Activated T-helper 17 cell treated with anti-CD3 and anti-CD28 coated beads, Interleukin-2, amount 50 U/mL, for 72 hours (primary cell): Measurements from ENCODE around the gene POU3F1. TPM values are rescaled to one million over a fixed set of nuclear protein-coding genes. Genes with fewer than 3 reads are reported as not detected.

ENCODE experiments used
- ATAC-seq: fragments of 150-1000 bp; cut with Tn5 transposase; replicated peaks from 2 replicates; pipeline ENCODE4 v1.10.0; 2021; ENCODE audit warnings: mild to moderate bottlenecking, moderate library complexity
- H3K27ac Mint-ChIP-seq: one replicate; pipeline ENCODE4 v1.8.0; 2022; ENCODE audit warnings: mixed read lengths
- H3K27me3 Mint-ChIP-seq: one replicate; pipeline ENCODE4 v1.8.0; 2022; ENCODE audit warnings: mixed read lengths
- H3K36me3 Mint-ChIP-seq: one replicate; pipeline ENCODE4 v1.8.0; 2022; ENCODE audit warnings: low read depth, mild to moderate bottlenecking, mixed read lengths
- H3K4me1 Mint-ChIP-seq: one replicate; pipeline ENCODE4 v1.8.0; 2022; ENCODE audit warnings: mixed read lengths
- H3K4me3 Mint-ChIP-seq: one replicate; pipeline ENCODE4 v1.8.0; 2022; ENCODE audit warnings: mild to moderate bottlenecking, mixed read lengths
- H3K9me3 Mint-ChIP-seq: one replicate; pipeline ENCODE4 v1.8.0; 2022; ENCODE audit warnings: mixed read lengths
- total RNA-seq, 2 donors: library from RNA; stranded (reverse); gene quantifications; one replicate each; pipeline ENCODE4 v1.2.3, GENCODE V29; 2022

POU3F1 gene
- total RNA-seq, 2 donors from 2014 or later = 0.11 TPM

DNA sequence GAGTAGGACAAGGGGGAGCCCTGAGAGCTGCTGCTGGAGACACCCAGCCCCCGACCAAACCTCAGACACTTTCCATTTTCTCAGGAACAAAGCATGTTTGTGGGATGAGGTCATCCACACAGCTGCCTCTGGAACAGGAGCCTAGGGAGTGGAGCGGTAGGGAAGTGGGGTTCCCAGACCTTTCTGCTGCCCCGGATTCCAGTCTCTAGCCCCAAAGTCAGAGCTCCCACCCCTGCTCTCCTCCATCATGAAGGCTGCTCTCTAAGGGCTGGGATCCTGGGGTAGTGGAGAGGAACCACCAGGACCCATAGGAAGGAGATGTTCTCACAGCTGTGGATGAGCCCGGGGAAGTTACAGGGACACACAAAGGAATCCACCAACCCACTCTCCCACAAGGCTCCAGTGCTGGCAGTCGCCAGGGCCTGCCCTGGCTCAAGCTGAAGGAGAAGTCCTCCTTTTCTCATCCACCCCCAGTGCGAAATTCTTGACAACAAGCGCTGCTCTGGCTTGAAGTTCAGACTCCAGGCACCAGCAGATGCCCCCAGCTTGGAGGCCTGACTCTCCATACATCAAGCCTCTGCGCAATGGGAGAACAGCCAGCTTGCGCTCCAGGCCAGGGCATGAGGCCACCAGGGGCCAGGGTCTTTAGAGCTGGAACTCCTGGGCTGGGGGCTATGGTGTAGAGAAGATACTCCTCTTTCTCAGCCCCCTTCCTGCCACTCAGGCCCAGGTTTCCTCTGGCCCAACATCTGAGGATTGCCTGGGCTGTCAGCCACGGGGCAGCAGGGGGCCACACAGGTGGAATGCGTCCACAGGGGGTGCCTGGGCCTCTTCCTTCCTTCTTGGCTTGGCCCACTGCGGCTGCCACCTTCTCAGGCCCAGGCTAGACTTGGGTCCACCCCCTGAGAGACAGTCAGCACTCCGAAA lies 45.8 kb downstream of the POU3F1 start:
- peak overlapping the region; percentile 70 for H3K4me3 Mint-ChIP-seq

DNA sequence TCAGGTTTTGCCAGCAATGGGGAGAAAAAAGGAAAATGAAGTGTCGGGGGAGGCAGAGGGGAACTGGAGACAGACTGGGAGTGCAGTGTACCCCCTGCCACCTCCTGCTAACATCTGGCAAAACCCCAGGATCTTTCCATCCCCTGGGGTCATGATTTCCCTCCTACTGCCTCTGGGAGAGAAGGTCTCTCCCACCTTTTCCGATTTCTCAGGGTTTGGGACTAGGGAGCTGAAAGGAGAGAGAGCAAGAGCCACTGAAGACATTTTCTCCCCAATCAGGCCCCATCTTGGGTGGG lies 46.4 kb downstream of the POU3F1 start:
- peaks cover 31% of the 10 kb centered on the region for H3K4me1 Mint-ChIP-seq
- H3K27me3 Mint-ChIP-seq = peaks cover 4% of the 10 kb centered on the region
- peak overlapping the region; percentile 70 for H3K4me3 Mint-ChIP-seq
- no peak for ATAC-seq
- no peaks in the 10 kb centered on the region for H3K9me3 Mint-ChIP-seq
- H3K27ac Mint-ChIP-seq = peak overlapping the region; percentile 97
- peaks cover 31% of the 10 kb centered on the region for H3K36me3 Mint-ChIP-seq

More for the DNA sequence above, 45.8 kb downstream of the POU3F1 start:
- no peak for ATAC-seq
- H3K9me3 Mint-ChIP-seq = no peaks in the 10 kb centered on the region
- H3K27me3 Mint-ChIP-seq = peaks cover 4% of the 10 kb centered on the region
- peaks cover 31% of the 10 kb centered on the region for H3K36me3 Mint-ChIP-seq
- H3K27ac Mint-ChIP-seq = peak overlapping the region; percentile 75
- peaks cover 29% of the 10 kb centered on the region for H3K4me1 Mint-ChIP-seq

DNA sequence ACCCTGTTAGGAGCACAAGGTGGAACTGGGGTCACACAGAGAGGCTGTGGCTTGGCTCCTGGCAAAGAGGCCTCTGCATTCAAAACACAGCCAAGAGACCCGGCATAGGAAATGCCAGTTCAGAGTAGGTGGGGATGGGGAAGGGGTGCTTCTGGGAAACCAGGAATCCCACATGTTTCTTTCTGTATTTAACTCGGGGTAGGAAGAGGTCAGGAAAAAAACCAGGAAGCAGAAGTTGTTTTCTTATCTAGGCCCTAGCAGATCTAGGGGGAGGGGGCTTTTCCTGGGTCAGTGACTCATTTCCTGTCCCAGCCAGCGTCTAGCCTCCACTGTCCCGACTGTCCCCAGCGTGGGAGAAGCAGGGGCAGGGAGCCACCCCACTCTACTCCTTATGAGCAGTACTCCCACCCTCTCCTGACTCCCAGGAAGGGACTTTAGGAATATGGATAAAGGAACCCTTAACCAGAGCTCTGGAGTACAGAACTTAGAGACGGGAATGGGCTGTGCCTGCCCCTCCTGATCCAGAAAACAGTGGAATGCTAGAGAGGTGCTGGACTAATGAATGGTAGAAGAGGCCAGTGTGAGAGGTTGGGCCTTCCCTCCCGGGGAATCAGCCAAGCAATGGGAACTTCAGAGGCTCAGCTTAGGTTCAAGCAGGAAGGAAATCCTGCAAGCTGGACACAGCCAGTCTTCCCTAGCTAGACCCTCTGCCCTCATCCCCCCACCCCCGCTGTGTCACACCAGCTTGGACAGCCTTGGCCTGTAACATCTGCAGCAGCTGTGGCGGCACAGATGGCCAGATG lies 47.0 kb downstream of the POU3F1 start:
- Mint-ChIP-seq H3K4me1 (peaks cover 34% of the 10 kb centered on the region), H3K27ac (peak overlapping the region; percentile 97), H3K27me3 (peaks cover 3% of the 10 kb centered on the region), H3K36me3 (peaks cover 29% of the 10 kb centered on the region), H3K9me3 (no peaks in the 10 kb centered on the region), H3K4me3 (peak overlapping the region; percentile 70)
- ATAC-seq = peak; percentile 33

DNA sequence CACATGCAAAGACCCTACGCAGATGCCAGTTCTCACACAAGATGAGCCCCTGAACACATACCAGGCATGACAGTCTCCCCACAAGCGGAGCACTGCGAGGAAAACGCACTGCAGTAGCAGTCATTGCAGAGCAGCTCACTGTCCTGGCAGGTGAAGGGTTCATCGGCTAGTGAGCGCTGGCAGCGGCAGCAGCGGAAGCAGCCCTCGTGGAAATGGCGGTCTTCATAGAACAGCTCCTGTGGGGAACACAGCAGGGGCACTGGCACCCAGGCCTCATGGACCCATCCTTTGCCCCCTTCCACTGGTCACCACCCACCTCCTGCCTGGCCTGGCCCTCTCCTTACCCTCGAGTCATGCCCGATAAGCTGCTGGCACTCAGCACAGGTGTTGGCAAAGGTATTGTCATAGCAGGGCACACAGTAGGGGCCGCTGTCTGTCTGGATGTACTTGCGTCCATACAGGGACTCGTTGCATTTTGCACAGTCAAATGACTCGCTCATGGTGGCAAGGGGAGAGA lies 47.6 kb downstream of the POU3F1 start:
- Mint-ChIP-seq H3K4me3 (peak overlapping the region; percentile 70), H3K27me3 (no peaks in the 10 kb centered on the region), H3K36me3 (peaks cover 22% of the 10 kb centered on the region), H3K27ac (peak overlapping the region; percentile 97), H3K9me3 (no peaks in the 10 kb centered on the region), H3K4me1 (peaks cover 29% of the 10 kb centered on the region)
- ATAC-seq = no peak

DNA sequence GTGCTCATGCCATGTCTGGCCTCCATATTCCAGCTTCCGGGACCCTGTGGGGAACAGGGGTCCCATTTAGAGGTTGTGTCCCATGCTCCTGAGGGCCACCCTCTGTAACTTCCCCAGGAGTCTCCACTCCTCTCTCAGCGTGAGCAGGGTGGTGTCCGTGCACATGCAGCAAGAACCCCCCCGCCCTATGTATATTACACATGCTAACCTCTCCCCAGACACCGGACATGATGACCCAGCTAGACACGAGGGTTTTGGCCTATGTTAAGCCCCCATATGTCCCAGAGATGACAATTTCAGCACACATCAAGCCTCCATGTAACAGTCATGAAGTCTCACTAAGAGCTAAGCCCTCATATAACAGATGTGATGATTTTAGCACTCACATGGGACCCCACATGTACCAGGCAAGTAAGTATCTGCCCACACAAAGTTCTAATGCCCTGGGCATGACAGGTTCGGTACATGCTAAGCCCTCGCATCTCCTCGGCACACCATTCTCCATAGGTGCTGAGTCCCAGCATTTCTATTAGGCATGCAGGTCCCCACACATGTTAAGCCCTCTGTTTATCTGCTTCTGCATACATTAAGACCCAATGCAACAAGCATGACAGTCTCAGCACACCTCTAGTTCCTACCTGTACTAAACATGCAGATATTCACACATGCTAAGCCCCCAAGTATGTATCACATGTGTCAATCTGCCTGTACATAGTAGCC lies 48.3 kb downstream of the POU3F1 start:
- Mint-ChIP-seq H3K9me3 (no peaks in the 10 kb centered on the region), H3K27ac (peak overlapping the region; percentile 97), H3K27me3 (no peaks in the 10 kb centered on the region), H3K36me3 (peaks cover 18% of the 10 kb centered on the region), H3K4me1 (peaks cover 29% of the 10 kb centered on the region), H3K4me3 (no peak overlapping the region)
- no peak for ATAC-seq

DNA sequence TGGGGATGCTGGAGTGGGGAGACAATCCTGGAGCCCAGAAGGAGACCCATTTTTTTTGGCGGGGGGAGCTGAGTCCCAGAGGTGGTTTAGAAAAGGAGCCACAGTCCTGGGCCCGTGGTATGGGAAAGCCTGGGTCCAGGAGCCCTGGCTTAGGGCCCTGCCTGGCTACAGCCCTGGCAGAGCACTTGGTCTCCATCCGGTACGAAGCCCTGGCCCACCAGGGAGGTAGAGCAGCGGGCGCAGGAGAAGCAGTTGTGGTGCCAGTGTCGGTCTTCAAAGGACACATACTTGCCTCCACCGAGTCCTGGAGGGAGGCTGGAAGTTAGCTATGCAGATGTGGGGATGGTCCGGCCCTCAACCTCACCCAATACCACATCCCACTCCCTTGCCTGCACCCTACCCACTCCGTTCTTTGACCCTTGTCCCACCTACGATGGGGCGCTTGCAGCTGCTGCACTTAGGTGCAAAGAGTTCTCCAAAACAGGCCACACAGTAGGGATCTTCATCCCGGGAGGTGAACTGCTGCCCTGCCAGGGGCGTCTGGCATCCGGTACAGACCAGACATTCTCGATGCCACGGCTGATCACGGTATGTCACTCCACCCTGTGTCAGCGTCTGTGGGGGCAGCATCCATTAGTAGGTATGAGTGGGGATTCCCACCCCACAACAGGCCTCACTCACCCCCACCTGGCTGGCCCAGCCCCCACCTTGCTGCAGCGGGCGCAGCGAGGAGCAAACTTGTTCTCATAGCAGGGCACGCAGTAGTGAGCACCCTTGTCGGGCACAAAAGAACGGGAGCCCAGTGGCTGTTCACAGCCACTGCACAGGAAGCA lies 49.1 kb downstream of the POU3F1 start:
- Mint-ChIP-seq H3K9me3 (no peaks in the 10 kb centered on the region), H3K27ac (peak overlapping the region; percentile 62), H3K4me1 (peaks cover 29% of the 10 kb centered on the region), H3K4me3 (no peak overlapping the region), H3K27me3 (no peaks in the 10 kb centered on the region), H3K36me3 (peaks cover 18% of the 10 kb centered on the region)
- no peak for ATAC-seq

DNA sequence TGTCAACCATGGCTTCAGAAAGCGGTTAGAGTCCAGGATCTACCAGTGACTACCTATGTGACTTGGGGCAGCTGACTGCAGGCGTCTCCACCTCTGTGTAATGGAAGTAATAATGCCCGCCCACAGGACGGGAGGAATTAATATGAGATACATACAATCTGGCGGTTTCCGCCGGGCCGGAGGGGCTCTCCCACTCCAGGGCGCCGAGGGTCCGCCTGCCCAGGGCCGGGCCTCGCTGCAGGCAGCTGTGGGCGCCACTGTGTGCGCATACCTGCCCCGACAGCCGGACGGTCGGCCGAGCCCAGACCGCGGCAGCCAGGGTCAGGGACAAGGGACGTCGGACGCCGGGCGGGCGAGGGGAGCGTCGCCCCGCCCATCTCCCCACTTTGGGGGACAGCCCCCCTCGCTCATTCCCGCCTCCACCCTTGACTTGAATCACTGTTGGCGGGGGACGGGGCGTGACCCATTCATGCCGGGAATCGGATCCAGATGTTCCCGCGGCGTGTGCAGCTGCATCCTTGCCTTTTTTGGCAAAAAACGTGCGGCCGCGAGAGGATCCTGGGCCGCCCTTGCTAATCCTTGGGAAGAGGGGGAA lies 50.7 kb downstream of the POU3F1 start:
- Mint-ChIP-seq H3K27ac (no peak overlapping the region), H3K27me3 (no peaks in the 10 kb centered on the region), H3K4me1 (peaks cover 29% of the 10 kb centered on the region)

DNA sequence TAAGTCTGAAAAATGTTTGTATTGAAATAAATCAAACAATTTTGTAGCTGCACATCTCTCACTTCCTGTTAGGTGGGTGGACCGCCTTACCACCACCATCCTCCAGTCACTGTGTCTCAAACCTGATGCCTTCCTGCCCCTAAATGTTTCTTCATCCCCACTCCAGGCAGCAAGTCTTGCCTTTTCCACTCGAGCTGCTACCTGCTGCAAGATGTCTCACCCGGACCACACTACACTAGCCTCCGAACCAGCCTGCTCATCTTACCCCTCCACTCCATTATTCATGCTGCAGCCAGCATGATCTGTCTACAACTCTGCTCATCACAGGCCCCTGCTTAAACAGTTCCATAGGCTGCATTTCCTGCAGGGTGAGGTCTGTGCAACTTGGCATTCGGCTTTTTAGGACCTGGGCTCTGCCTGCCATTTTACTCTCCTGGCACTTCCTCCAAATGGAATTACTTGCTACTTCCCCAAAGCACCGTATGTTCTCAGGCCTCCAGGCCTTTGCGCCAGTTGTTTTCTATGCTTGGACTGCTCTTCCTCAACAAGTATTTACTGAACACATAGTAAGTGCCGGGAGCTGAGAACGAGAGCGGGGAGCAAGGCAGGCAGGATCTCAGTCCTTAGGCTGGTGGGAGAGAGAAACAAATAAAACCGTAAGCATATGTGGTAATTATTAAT lies 51.6 kb downstream of the POU3F1 start:
- Mint-ChIP-seq H3K4me1 (peaks cover 31% of the 10 kb centered on the region), H3K36me3 (peaks cover 19% of the 10 kb centered on the region), H3K9me3 (no peaks in the 10 kb centered on the region), H3K27ac (peak overlapping the region; percentile 6), H3K4me3 (peak overlapping the region; percentile 77), H3K27me3 (no peaks in the 10 kb centered on the region)
- ATAC-seq = no peak

More for the DNA sequence above, 50.7 kb downstream of the POU3F1 start:
- H3K9me3 Mint-ChIP-seq = no peaks in the 10 kb centered on the region
- ATAC-seq = peak; percentile 82
- H3K4me3 Mint-ChIP-seq = peak overlapping the region; percentile 77
- peaks cover 18% of the 10 kb centered on the region for H3K36me3 Mint-ChIP-seq

Other genes with a start within 250 kb of the POU3F1 start
- gene C1orf122, start 239.0 kb downstream of the POU3F1 start, total RNA-seq = 10 to 100 TPM; 17.7 to 29.4 TPM
- 10 to 100 TPM; 20.1 to 48.3 TPM for gene YRDC, start 238.6 kb downstream of the POU3F1 start, total RNA-seq
- 10 to 100 TPM; 23.5 to 27.2 TPM for gene MTF1, start 187.2 kb downstream of the POU3F1 start, total RNA-seq
- gene INPP5B, start 99.7 kb downstream of the POU3F1 start, total RNA-seq = 10 to 100 TPM; 21.6 to 26.9 TPM
- 100 to 1,000 TPM in 1 of 2 donors, 10 to 100 TPM in 1; 77.5 to 129 TPM for gene SF3A3, start 56.8 kb downstream of the POU3F1 start, total RNA-seq
- 10 to 100 TPM in 1 of 2 donors, 1 to 10 TPM in 1; 8.6 to 15.5 TPM for gene FHL3, start 41.3 kb downstream of the POU3F1 start, total RNA-seq
- gene UTP11, start 34.1 kb downstream of the POU3F1 start, total RNA-seq = 10 to 100 TPM; 41.1 to 60.8 TPM